SK-N-MC (cell line): ENCODE data around the gene ADAM15.

Experiments
- DNase-seq: peaks from one replicate; pipeline ENCODE4 v3.0.0-alpha.2; 2011; ENCODE audit warnings: low read depth, low spot score
- H3K27ac ChIP-seq: fragments of 200-600 bp; sonication (generic); 2 replicates; pipeline ENCODE4 v1.5.1; 2016; ENCODE audit warnings: mixed run types
- H3K36me3 ChIP-seq: fragments of 200-600 bp; sonication (generic); 2 replicates; pipeline ENCODE4 v1.6.1; 2017; ENCODE audit warnings: antibody characterized with exemption, low read length, mixed read lengths; ENCODE audit not compliant: insufficient read depth
- H3K4me3 ChIP-seq: fragments of 200-600 bp; sonication (generic); 2 replicates; pipeline ENCODE4 v1.5.1; 2016
- H3K9ac ChIP-seq: fragments of 200-600 bp; sonication (generic); 2 replicates; pipeline ENCODE4 v1.8.0; 2017; ENCODE audit warnings: mixed run types, mixed read lengths; ENCODE audit not compliant: insufficient read length
- H3K9me3 ChIP-seq: fragments of 200-600 bp; sonication (generic); 2 replicates; pipeline ENCODE4 v1.6.1; 2017; ENCODE audit warnings: low read depth, mild to moderate bottlenecking, antibody characterized with exemption, low read length, moderate library complexity, mixed read lengths
- EZH2 ChIP-seq: fragments of 200-600 bp; sonication (generic); IDR thresholded peaks from one replicate; pipeline ENCODE4 v1.6.1; 2017; ENCODE audit warnings: antibody characterized with exemption
- FOXP2 ChIP-seq: optimal IDR thresholded peaks from 2 replicates; pipeline ENCODE3; 2011; ENCODE audit warnings: mild to moderate bottlenecking, moderate library complexity; ENCODE audit not compliant: insufficient read depth; ENCODE audit errors: extremely low read length, control extremely low read depth
- POLR2AphosphoS5 ChIP-seq: IDR thresholded peaks from 2 replicates; pipeline ENCODE4 v1.6.1; 2012; ENCODE audit warnings: mild to moderate bottlenecking, low read depth, low read length, borderline replicate concordance

Gene ADAM15

GRCh38 chr1:155004352-155005075, 46.6 kb upstream of the ADAM15 start:
- peak overlapping the region; percentile 87 for H3K9ac ChIP-seq
- H3K27ac ChIP-seq = peak overlapping the region; percentile 96

DNA sequence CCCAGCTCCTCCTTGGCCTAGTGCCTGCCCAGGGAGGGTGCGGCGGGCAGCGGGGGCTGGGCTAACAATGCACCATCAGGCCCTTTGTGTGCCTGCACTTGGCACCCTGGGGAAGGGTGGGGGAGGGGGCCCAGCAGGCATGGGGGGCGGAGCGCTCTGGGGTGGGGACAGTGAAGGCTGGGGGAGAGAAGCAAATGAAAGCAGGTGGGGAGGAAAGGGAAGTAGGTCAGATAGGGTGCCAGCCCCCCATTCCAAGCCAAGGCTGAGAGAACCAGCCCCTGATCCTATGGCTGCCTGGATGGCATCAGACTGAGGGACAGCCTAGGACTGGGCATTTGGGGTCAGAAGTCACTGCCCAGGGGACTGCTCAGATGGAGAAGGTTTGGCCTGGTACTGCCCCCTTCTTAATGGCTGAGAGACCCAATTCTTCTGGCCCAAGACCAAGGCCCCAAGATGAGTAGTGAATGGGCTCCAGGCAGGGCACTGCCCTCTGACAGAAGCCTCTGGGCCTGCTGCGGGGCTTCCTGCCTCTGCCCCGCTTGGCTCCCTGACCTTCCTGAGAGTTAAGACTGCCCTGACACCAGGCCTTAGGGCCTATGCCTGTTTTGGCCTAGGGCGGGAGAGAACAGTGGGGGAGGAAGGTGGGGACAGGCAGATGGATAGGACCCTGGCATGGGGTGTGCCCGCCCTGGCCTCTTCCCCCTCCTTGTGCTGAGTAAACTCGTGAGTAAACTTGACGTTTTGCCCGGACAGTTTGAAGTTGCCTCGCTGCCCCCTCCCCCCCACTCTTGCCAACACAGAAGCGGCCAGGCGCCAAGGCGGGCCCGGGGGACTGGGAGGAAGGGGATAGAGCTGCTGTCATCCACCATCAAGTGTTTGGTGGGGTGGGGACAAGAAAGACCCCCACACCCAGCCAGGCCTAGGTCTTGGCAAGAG, 45.8 kb upstream of the ADAM15 start:
- H3K4me3 ChIP-seq = peak overlapping the region; percentile 96
- DNase-seq = no peak

More at GRCh38 chr1:155004352-155005075, 46.6 kb upstream of the ADAM15 start:
- TF ChIP-seq EZH2 = no peak
- TF ChIP-seq FOXP2 = no peak
- no peak for TF ChIP-seq POLR2AphosphoS5
- DNase-seq = no peak
- H3K4me3 ChIP-seq = peak overlapping the region; percentile 96
- H3K36me3 ChIP-seq = no peaks in the 10 kb centered on the region
- no peaks in the 10 kb centered on the region for H3K9me3 ChIP-seq

DNA sequence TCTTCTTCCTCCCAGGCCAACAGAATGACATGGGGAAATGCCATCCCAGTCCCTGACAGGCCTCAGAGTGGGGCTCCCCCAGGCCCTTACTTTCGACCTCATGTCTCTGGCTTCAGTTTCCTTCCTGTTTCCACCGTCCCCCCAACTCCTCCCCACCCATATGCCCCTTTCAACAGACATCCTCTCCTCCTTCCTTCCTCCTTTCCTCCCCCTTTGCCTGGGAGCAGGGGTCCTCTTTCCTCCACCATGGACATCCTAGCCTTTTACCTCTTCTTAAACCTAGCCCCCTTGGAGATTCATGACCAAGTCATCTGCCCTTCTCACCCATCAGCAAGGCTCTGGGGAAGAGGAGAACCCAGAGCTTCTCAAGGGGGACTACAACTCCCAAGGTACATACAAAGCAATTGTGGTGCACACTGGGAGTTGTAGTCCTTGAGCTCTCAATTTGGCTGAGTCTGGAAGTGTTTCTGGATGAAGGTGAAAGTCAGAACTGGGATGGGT, 44.5 kb upstream of the ADAM15 start:
- TF ChIP-seq POLR2AphosphoS5 (no peak), EZH2 (no peak), FOXP2 (no peak)
- no peaks in the 10 kb centered on the region for H3K9me3 ChIP-seq
- no peaks in the 10 kb centered on the region for H3K36me3 ChIP-seq
- no peak overlapping the region for H3K4me3 ChIP-seq
- H3K9ac ChIP-seq = no peak overlapping the region
- DNase-seq = no peak
- H3K27ac ChIP-seq = peak overlapping the region; percentile 96; the same call in 1 of the 2 replicates

More for the DNA sequence above, 45.8 kb upstream of the ADAM15 start:
- no peaks in the 10 kb centered on the region for H3K36me3 ChIP-seq
- TF ChIP-seq POLR2AphosphoS5 = no peak
- TF ChIP-seq FOXP2 = no peak
- no peak for TF ChIP-seq EZH2
- H3K9me3 ChIP-seq = no peaks in the 10 kb centered on the region
- peak overlapping the region; percentile 87 for H3K9ac ChIP-seq
- H3K27ac ChIP-seq = peak overlapping the region; percentile 96

DNA sequence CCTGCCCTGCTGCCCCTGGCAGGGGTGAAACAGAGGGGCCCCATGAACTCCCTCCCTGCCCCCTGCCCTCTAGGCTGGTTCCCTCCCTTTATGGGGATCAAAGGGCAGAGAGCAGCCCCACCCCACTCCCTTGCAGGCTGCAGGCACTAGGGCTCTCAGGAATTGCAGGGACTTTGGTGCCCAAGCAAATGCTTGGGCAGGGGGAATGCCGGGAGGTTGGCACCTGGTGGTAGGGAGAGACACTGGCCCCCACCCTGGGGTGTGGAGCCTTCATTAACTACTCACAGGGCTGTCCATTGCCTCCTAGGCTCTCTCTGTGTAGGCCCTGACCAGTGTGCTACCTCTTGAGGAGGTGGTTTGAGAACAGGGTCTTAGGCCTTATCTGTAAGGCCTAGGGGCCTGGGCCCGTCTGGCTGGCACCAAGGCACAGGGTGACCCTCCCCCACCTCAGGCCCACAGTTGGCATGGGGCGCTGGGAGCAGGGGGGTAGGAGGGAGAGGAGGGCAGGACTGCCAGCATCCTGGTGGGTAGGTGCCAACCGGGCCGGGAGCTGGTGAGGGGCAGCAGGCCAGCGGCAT, 43.8 kb upstream of the ADAM15 start:
- Histone ChIP-seq H3K9me3 (no peaks in the 10 kb centered on the region), H3K36me3 (no peaks in the 10 kb centered on the region), H3K4me3 (no peak overlapping the region), H3K27ac (no peak overlapping the region), H3K9ac (no peak overlapping the region)
- no peak for DNase-seq
- no peak for TF ChIP-seq POLR2AphosphoS5

GRCh38 chr1:155008015-155008941, 42.8 kb upstream of the ADAM15 start:
- Histone ChIP-seq H3K9ac (no peak overlapping the region), H3K27ac (no peak overlapping the region), H3K36me3 (no peaks in the 10 kb centered on the region), H3K9me3 (no peaks in the 10 kb centered on the region), H3K4me3 (no peak overlapping the region)
- DNase-seq = no peak
- TF ChIP-seq EZH2 = no peak
- TF ChIP-seq FOXP2 = no peak
- no peak for TF ChIP-seq POLR2AphosphoS5

DNA sequence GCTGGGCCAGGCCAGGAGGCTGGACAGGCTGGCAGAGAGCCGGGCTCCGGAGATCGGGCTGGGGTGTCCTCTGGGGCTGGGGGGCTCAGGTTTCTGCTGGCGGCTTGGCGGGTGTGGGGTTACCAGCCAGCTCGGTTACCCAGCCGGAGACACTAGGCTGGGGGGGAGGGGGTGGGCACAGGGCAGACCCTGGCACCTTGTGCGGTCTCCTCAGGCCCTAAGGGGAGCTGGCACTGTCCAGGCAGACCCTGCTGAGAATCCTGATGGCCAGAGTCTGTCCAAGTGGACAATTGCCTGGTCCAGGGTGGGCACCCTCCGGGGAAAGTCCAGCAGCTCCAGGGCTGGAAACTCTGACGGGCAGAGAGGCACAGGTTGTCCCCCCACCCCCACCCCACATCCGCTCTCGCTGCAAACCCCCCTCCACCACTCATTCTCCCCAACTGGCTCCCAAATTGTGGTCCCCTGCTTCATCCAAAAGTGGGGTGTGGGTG, 41.9 kb upstream of the ADAM15 start:
- no peak overlapping the region for H3K9ac ChIP-seq
- H3K27ac ChIP-seq = no peak overlapping the region
- H3K4me3 ChIP-seq = no peak overlapping the region
- TF ChIP-seq EZH2 (no peak), POLR2AphosphoS5 (no peak), FOXP2 (no peak)
- no peak for DNase-seq
- H3K9me3 ChIP-seq = no peaks in the 10 kb centered on the region
- H3K36me3 ChIP-seq = no peaks in the 10 kb centered on the region; the same call in 1 of the 2 replicates

GRCh38 chr1:155009742-155010141, 41.4 kb upstream of the ADAM15 start:
- no peaks in the 10 kb centered on the region; the same call in 1 of the 2 replicates for H3K36me3 ChIP-seq
- no peak for TF ChIP-seq EZH2
- no peak for TF ChIP-seq POLR2AphosphoS5
- TF ChIP-seq FOXP2 = no peak
- no peak for DNase-seq
- no peaks in the 10 kb centered on the region for H3K9me3 ChIP-seq
- H3K9ac ChIP-seq = no peak overlapping the region
- no peak overlapping the region for H3K4me3 ChIP-seq
- no peak overlapping the region for H3K27ac ChIP-seq
